HCT116 (cell line): ENCODE measurements around the gene RPF1. TPM values are rescaled to one million over a fixed set of nuclear protein-coding genes. Genes with fewer than 3 reads are reported as not detected.

Source experiments
- ATAC-seq: fragments of 200-7000 bp; cut with Tn5 transposase; 2 replicates; pipeline ENCODE4 v1.9.1; 2020; ENCODE audit warnings: mild to moderate bottlenecking, moderate library complexity
- BruUV-seq: library from RNA; stranded (reverse); fragments of 400-500 nt; replicated peaks from 2 replicates; lab custom pipeline; 2021; lab: Mats Ljungman, UMichigan
- CTCF ChIA-PET: fragments of 300-600 bp; sonication (Branson Sonifier 250); formaldehyde crosslinking; loops from one replicate; lab custom pipeline; 2021; ENCODE audit warnings: antibody characterized with exemption; lab: Charles Lee
- POLR2A ChIA-PET: fragments of 300-600, 350-600 bp; sonication (Branson Sonifier 250); formaldehyde crosslinking; loops from one replicate; lab custom pipeline; 2021; ENCODE audit warnings: antibody characterized with exemption; lab: Charles Lee
- RAD21 ChIA-PET, 2 experiments: fragments of 300-600 bp; sonication (Branson Sonifier 250); formaldehyde crosslinking; loops; one replicate each; lab custom pipeline; 2023; ENCODE audit warnings: low total read pairs in 2 of 2; ENCODE audit not compliant: uncharacterized antibody in 2 of 2, unreplicated experiment in 2 of 2, low non-redundant PET in 1 of 2; lab: Charles Lee
- DNase-seq: peaks from one replicate; pipeline ENCODE4 v3.0.0-alpha.2; 2010; ENCODE audit warnings: low read depth, low spot score
- H2AFZ ChIP-seq: fragments of 200-600 bp; shearing (Covaris generic), sonication (generic); 2 replicates; pipeline ENCODE4 v1.6.1; 2017; ENCODE audit warnings: low read depth, mixed run types, mixed read lengths, antibody characterized with exemption, low read length; ENCODE audit not compliant: poor library complexity, severe bottlenecking
- H3K27ac ChIP-seq: 2 replicates; pipeline ENCODE4 v1.5.1; 2012; ENCODE audit warnings: low read depth, low read length
- H3K27me3 ChIP-seq: fragments of 200-600 bp; sonication (generic); 2 replicates; pipeline ENCODE4 v1.6.1; 2016; ENCODE audit warnings: mixed run types, low read length, mixed read lengths; ENCODE audit not compliant: insufficient read depth
- H3K36me3 ChIP-seq, 2 experiments: fragments of 200-500 bp in 1 of 2; fragments of 200-600 bp in 1 of 2; sonication (Bioruptor generic) in 1 of 2; sonication (generic) in 1 of 2; 2 replicates each; pipeline versions ENCODE4 v1.5.1 to v1.6.1; 2014 to 2016; ENCODE audit warnings: low read length in 2 of 2, inconsistent platforms in 1 of 2, mixed read lengths in 1 of 2, mixed run types in 1 of 2; ENCODE audit not compliant: insufficient read depth in 2 of 2, control insufficient read depth in 1 of 2
- H3K4me1 ChIP-seq, 2 experiments: fragments of 200-600 bp in 1 of 2; sonication (generic) in 1 of 2; 2 replicates each; pipeline versions ENCODE4 v1.5.1 to v1.6.1; 2012 to 2017; ENCODE audit warnings: low read length in 2 of 2, inconsistent platforms in 1 of 2, mild to moderate bottlenecking in 1 of 2, mixed read lengths in 1 of 2, mixed run types in 1 of 2, moderate library complexity in 1 of 2; ENCODE audit not compliant: insufficient read depth in 2 of 2, control insufficient read depth in 1 of 2
- H3K4me2 ChIP-seq: fragments of 200-600 bp; sonication (generic); 2 replicates; pipeline ENCODE4 v1.6.1; 2017; ENCODE audit warnings: mixed run types, low read length, mixed read lengths
- H3K4me3 ChIP-seq, 2 experiments: fragments of 200-600 bp in 1 of 2; sonication (generic) in 1 of 2; replicated peaks in 1 of 2; 2 replicates each; pipeline ENCODE4 v1.5.1; 2011 to 2016; ENCODE audit warnings: low read length in 2 of 2, control low read depth in 1 of 2, low read depth in 1 of 2, mild to moderate bottlenecking in 1 of 2, mixed read lengths in 1 of 2, mixed run types in 1 of 2
- H3K79me2 ChIP-seq: fragments of 200-600 bp; sonication (generic); 2 replicates; pipeline ENCODE4 v1.6.1; 2017; ENCODE audit warnings: mild to moderate bottlenecking, mixed run types, low read length, moderate library complexity, mixed read lengths; ENCODE audit not compliant: insufficient read depth
- H3K9ac ChIP-seq: fragments of 200-600 bp; sonication (generic); 2 replicates; pipeline ENCODE4 v1.6.1; 2016; ENCODE audit warnings: low read length, mixed read lengths
- H3K9me2 ChIP-seq: fragments of 200-600 bp; sonication (generic), shearing (Covaris generic); 2 replicates; pipeline ENCODE4 v1.6.1; 2017; ENCODE audit warnings: mixed run types, mild to moderate bottlenecking, moderate library complexity; ENCODE audit not compliant: insufficient read depth
- H3K9me3 ChIP-seq, 2 experiments: fragments of 200-500 bp in 1 of 2; fragments of 200-600 bp in 1 of 2; sonication (Bioruptor generic) in 1 of 2; sonication (generic) in 1 of 2; 2 replicates each; pipeline ENCODE4 v1.6.1; 2014 to 2017; ENCODE audit warnings: low read length in 2 of 2, mixed read lengths in 2 of 2, inconsistent platforms in 1 of 2, low read depth in 1 of 2, mild to moderate bottlenecking in 1 of 2, mixed run types in 1 of 2, moderate library complexity in 1 of 2; ENCODE audit not compliant: control insufficient read depth in 1 of 2, insufficient read depth in 1 of 2
- H4K20me1 ChIP-seq: fragments of 200-600 bp; sonication (generic), shearing (Covaris generic); 2 replicates; pipeline ENCODE4 v1.6.1; 2017; ENCODE audit warnings: mixed run types, mild to moderate bottlenecking, moderate library complexity; ENCODE audit not compliant: insufficient read depth
- CEBPB ChIP-seq: IDR thresholded peaks from 2 replicates; pipeline ENCODE4 v1.6.1; 2012; ENCODE audit warnings: low read depth
- EGR1 ChIP-seq: IDR thresholded peaks from 2 replicates; pipeline ENCODE4 v1.6.1; 2012; ENCODE audit warnings: low read depth
- ELF1 ChIP-seq: IDR thresholded peaks from 2 replicates; pipeline ENCODE4 v1.6.1; 2012; ENCODE audit warnings: low read depth, borderline replicate concordance
- EZH2phosphoT487 ChIP-seq: fragments of 200-600 bp; IDR thresholded peaks from 2 replicates; pipeline ENCODE4 v1.6.1; 2018; ENCODE audit warnings: antibody characterized with exemption, borderline replicate concordance
- POLR2A ChIP-seq: IDR thresholded peaks from 2 replicates; pipeline ENCODE4 v1.7.0; 2011; ENCODE audit warnings: borderline replicate concordance; ENCODE audit not compliant: insufficient read depth, insufficient read length; ENCODE audit errors: extremely low read depth
- RAD21 ChIP-seq: IDR thresholded peaks from 2 replicates; pipeline ENCODE4 v1.6.1; 2012; ENCODE audit warnings: low read depth, mild to moderate bottlenecking
- REST ChIP-seq: IDR thresholded peaks from 2 replicates; pipeline ENCODE4 v1.6.1; 2012; ENCODE audit warnings: low read depth
- SIN3A ChIP-seq: IDR thresholded peaks from 2 replicates; pipeline ENCODE4 v1.6.1; 2012; ENCODE audit warnings: low read depth
- SRF ChIP-seq: IDR thresholded peaks from 2 replicates; pipeline ENCODE4 v1.6.1; 2012; ENCODE audit warnings: low read depth
- ZNF274 ChIP-seq: fragments of 200-500 bp; sonication (Bioruptor generic); IDR thresholded peaks from 2 replicates; pipeline ENCODE4 v1.6.1; 2014; ENCODE audit warnings: mild to moderate bottlenecking, low read depth, low read length, inconsistent platforms
- intact Hi-C: fragments of 100-400 bp; cut with micrococcal nuclease; formaldehyde crosslinking; loops from 2 replicates; pipeline ENCODE4 v1.10.0; 2022
- total RNA-seq: library from RNA; stranded (reverse); gene quantifications from one replicate; pipeline ENCODE4 v1.2.1, GENCODE V29; 2021; ENCODE audit not compliant: unreplicated experiment
- TF ChIP-seq, protein P1 (sequence below): IDR thresholded peaks from 2 replicates; pipeline ENCODE4 v1.6.1; 2012
- TF ChIP-seq, protein P2 (sequence below), 3 experiments: fragments of 200-600 bp in 1 of 3; sonication (generic) in 1 of 3; IDR thresholded peaks in 2 of 3; conservative IDR thresholded peaks in 1 of 3; 2 replicates each; pipeline ENCODE4 v1.5.1; 2012 to 2017; ENCODE audit warnings: low read depth in 2 of 3, low read length in 2 of 3, antibody characterized with exemption in 1 of 3, borderline replicate concordance in 1 of 3, control low read depth in 1 of 3, mild to moderate bottlenecking in 1 of 3, mixed read lengths in 1 of 3, mixed run types in 1 of 3, moderate library complexity in 1 of 3; ENCODE audit not compliant: insufficient read depth in 1 of 3

The RPF1 gene
- total RNA-seq, 1 experiment from 2014 or later: 86.9 TPM

DNA sequence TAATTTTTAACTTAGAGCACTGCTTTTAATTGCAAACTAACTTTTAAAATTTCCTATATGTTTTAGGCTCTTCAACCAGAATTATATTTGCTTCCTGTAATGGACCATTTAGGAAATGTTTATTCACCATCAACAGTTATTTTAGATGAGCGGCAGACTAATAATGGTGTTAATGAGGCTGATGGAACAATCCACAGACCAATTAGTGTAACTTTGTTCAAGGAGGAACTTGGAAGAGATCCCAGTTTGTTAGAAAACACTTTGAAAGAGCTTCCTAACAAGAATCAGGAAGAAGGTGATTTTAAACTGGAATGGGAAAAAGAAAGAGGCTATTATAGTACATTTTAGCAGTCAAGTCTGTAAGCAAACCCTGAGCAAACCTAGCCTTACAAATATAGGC, 46.7 kb downstream of the RPF1 start:
- ATAC-seq: no peak
- Histone ChIP-seq H3K9me2 (no peaks in the 10 kb centered on the region), H3K9ac (no peak overlapping the region), H3K27ac (no peak overlapping the region), H3K9me3 (no peaks in the 10 kb centered on the region), H3K4me2 (no peak overlapping the region), H3K4me3 (no peak overlapping the region), H4K20me1 (no peaks in the 10 kb centered on the region), H3K27me3 (no peaks in the 10 kb centered on the region), H3K4me1 (no peaks in the 10 kb centered on the region), H2AFZ (no peak overlapping the region), H3K79me2 (no peaks in the 10 kb centered on the region), H3K36me3 (no peaks in the 10 kb centered on the region)
- intact Hi-C loops: no loop called here
- CTCF ChIA-PET: no interaction called here
- no peak for DNase-seq
- RAD21 ChIA-PET: no interaction called here
- POLR2A ChIA-PET: no interaction called here
- TF ChIP-seq ZNF274 (no peak), EZH2phosphoT487 (no peak), CEBPB (no peak)
- BruUV-seq: no TSS peak

DNA sequence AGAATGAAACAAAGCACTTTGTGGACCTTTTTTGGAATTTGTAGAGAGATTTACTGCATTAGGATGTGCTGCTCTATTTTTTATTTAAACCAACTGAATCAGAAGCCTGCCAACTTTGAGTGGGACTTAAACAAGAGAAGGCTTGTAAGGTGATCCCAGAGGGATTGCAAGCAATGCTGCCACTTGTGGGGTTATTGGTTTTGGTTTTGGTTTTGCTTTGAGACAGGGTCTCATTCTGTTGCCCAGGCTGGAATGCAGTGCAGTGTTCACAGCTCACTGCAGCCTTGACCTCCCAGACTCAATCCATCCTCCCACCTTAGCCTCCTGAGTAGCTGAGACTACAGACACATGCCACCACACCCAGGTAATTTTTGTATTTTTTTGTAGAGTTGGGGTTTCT, 59.5 kb downstream of the RPF1 start:
- H4K20me1 ChIP-seq: no peaks in the 10 kb centered on the region
- H3K27me3 ChIP-seq: no peaks in the 10 kb centered on the region
- H3K9ac ChIP-seq: no peak overlapping the region
- H3K4me3 ChIP-seq: no peak overlapping the region
- ATAC-seq: no peak
- BruUV-seq: no TSS peak
- no peak overlapping the region for H3K27ac ChIP-seq
- H3K9me3 ChIP-seq: no peaks in the 10 kb centered on the region
- intact Hi-C loops: no loop called here
- TF ChIP-seq RAD21 (no peak), REST (no peak), POLR2A (no peak), ELF1 (no peak), SIN3A (no peak), SRF (no peak), CEBPB (no peak), EGR1 (no peak)
- TF ChIP-seq, protein P1, sequence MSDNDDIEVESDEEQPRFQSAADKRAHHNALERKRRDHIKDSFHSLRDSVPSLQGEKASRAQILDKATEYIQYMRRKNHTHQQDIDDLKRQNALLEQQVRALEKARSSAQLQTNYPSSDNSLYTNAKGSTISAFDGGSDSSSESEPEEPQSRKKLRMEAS: no peak
- TF ChIP-seq, protein P2, sequence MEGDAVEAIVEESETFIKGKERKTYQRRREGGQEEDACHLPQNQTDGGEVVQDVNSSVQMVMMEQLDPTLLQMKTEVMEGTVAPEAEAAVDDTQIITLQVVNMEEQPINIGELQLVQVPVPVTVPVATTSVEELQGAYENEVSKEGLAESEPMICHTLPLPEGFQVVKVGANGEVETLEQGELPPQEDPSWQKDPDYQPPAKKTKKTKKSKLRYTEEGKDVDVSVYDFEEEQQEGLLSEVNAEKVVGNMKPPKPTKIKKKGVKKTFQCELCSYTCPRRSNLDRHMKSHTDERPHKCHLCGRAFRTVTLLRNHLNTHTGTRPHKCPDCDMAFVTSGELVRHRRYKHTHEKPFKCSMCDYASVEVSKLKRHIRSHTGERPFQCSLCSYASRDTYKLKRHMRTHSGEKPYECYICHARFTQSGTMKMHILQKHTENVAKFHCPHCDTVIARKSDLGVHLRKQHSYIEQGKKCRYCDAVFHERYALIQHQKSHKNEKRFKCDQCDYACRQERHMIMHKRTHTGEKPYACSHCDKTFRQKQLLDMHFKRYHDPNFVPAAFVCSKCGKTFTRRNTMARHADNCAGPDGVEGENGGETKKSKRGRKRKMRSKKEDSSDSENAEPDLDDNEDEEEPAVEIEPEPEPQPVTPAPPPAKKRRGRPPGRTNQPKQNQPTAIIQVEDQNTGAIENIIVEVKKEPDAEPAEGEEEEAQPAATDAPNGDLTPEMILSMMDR (IDR thresholded peaks at IDR 0.05 in 2 of 3, conservative IDR thresholded peaks at IDR 0.05 in 1 of 3; ENCODE audit: borderline replicate concordance in 1 of 3, insufficient read depth in 1 of 3, low read depth in 2 of 3, low read length in 2 of 3): no peak
- RAD21 ChIA-PET: no interaction called here
- POLR2A ChIA-PET: no interaction called here
- no peak for DNase-seq
- H3K4me1 ChIP-seq: peaks cover 0 to 2% of the 10 kb centered on the region in 2 experiments; a peak in 1 of 4 replicates
- no peaks in the 10 kb centered on the region for H3K36me3 ChIP-seq
- no peaks in the 10 kb centered on the region for H3K79me2 ChIP-seq
- H3K9me2 ChIP-seq: no peaks in the 10 kb centered on the region
- CTCF ChIA-PET: no interaction called here
- H2AFZ ChIP-seq: no peak overlapping the region
- H3K4me2 ChIP-seq: no peak overlapping the region
